Thoracic aorta (tissue), 2 donors: ENCODE data around the gene ACTN1. TPM values are rescaled to one million over a fixed set of nuclear protein-coding genes. Genes with fewer than 3 reads are reported as not detected.

Experiments used
- ATAC-seq: fragments of 150-250 bp; one replicate; pipeline ENCODE4 v1.8.0; 2017; ENCODE audit warnings: low read depth; ENCODE audit not compliant: insufficient number of reproducible peaks, low FRiP score
- DNase-seq: peaks from one replicate; pipeline ENCODE4 v3.0.0-alpha.2; 2020; ENCODE audit warnings: low spot score
- H3K27ac ChIP-seq, 2 donors: fragments of 200-600 bp; sonication (generic); 1 replicate in 1 of 2; 2 replicates in 1 of 2; pipeline ENCODE4 v1.5.1; 2016; ENCODE audit warnings: mild to moderate bottlenecking in 2 of 2, moderate library complexity in 2 of 2
- H3K27me3 ChIP-seq: fragments of 200-600 bp; sonication (generic); replicated peaks from 2 replicates; pipeline ENCODE4 v1.6.0; 2016; ENCODE audit warnings: mild to moderate bottlenecking; ENCODE audit not compliant: insufficient read depth
- H3K36me3 ChIP-seq: fragments of 200-600 bp; sonication (generic); one replicate; pipeline ENCODE4 v1.5.1; 2016
- H3K4me1 ChIP-seq, 2 donors: fragments of 200-600 bp; sonication (generic); 1 replicate in 1 of 2; 2 replicates in 1 of 2; pipeline versions ENCODE4 v1.5.1 to v1.6.0; 2016; ENCODE audit warnings: low read depth in 2 of 2, mild to moderate bottlenecking in 1 of 2; ENCODE audit not compliant: control insufficient read depth in 1 of 2
- H3K4me3 ChIP-seq: fragments of 200-600 bp; sonication (generic); 2 replicates; pipeline ENCODE4 v1.5.1; 2016; ENCODE audit warnings: mild to moderate bottlenecking
- H3K9me3 ChIP-seq: fragments of 200-600 bp; sonication (generic); 2 replicates; pipeline ENCODE4 v1.5.1; 2016
- CTCF ChIP-seq: fragments of 200-600 bp; sonication (generic); IDR thresholded peaks from one replicate; pipeline ENCODE4 v1.5.1; 2019; ENCODE audit warnings: antibody characterized with exemption
- total RNA-seq, 2 donors: library from RNA; depleted of rRNA; stranded (reverse); fragments of >200 nt; gene quantifications; one replicate each; pipeline versions ENCODE4 v1.1.0 to v1.2.3, GENCODE V29; 2016

The ACTN1 gene
- total RNA-seq, 2 donors from 2014 or later = 1,201 to 1,291 TPM

DNA sequence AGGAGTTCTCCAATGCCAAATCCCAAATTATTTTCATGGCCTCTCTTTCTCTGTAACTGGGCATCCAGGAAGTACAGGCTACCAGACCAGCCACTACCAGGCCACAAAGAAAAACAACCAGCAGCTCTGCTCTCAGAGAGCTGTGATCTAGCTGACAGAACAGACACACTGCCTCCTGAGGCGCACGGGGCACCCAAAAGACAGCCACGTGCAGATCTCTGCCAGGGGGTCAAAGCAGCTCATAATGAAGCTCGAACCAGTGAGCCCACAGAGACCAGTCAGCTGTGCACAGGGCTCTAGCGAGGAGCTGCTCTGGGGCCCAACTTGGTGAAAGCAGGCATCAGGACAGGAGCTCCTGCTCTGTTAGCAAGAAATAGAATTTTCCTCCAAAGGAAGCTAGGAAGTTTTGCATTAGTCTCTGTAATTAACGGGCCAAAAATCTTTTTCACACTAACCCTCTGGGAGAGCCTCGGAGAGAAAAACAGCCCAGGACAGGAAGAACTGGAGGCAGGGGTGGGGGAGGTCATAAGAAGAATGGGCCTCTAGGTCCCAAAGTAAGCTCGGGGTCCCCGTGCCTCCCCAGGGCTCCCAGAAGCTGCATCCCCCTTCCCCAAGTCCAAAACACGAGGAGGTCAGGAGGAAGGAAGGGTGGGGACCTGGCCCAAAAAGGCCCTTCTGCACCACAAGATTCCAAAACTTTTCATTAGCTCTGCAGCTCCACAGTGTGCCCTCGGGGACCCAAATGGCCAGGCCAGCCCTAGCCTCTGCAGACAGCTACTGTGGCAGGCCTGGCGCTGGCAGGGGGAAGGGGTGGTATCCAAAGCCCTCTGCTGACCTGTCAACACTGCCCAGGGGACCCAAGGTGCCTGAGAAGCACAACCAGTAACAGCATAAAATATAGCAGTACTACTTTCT lies 30.2 kb downstream of the ACTN1 start:
- Histone ChIP-seq H3K4me1 (peaks cover 75 to 97% of the 10 kb centered on the region in 2 donors), H3K4me3 (peak overlapping the region; percentile 51), H3K27ac (peak overlapping the region; percentile 94 to 97), H3K9me3 (no peaks in the 10 kb centered on the region), H3K36me3 (no peaks in the 10 kb centered on the region), H3K27me3 (no peaks in the 10 kb centered on the region)
- DNase-seq (no peak), ATAC-seq (no peak)
- TF ChIP-seq CTCF = no peak

DNA sequence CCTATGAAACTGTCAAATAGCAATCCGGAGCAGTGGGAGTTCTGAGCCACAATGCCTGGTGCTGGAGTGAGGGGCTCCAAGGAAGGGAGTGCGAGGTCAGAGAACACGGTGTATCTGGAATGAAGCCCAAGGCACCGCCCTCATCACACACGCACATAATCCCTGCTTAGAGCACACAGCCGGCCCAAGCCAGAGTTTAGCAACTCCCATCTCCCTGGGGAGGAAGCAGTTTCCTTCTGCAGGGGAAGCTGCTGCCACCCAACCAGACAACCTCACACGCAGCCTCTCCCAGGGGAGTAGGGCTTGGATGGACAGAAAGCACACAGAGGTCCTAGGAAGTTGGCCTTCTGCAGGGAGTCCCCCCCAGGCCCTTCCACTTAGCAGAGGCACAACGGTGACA lies 31.3 kb downstream of the ACTN1 start:
- DNase-seq = peak; percentile 70
- TF ChIP-seq CTCF = no peak
- Histone ChIP-seq H3K9me3 (no peaks in the 10 kb centered on the region), H3K4me1 (peaks cover 75 to 97% of the 10 kb centered on the region in 2 donors), H3K27me3 (no peaks in the 10 kb centered on the region), H3K27ac (peak overlapping the region; percentile 94 to 97), H3K36me3 (no peaks in the 10 kb centered on the region), H3K4me3 (peak overlapping the region; percentile 51)
- ATAC-seq = peak; percentile 21

DNA sequence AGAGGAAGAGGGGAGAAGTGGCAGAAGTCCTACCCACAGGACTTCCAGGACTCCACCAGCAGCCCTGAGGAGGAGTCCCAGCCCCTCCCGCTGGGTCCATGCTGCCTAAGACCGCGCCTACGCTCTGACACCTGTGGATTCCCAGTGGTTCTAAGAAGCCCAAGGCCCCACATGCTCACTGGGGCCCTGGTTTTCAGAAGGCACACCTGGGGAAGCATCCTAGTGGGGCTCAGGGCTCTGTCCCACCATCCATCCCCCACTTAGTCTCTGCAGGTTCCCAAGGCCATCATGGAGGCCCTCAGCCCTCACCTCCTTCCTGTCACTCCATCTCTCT lies 32.6 kb downstream of the ACTN1 start:
- ATAC-seq (no peak), DNase-seq (no peak)
- TF ChIP-seq CTCF = no peak
- H3K4me1 ChIP-seq = peaks cover 74 to 97% of the 10 kb centered on the region in 2 donors
- H3K27me3 ChIP-seq = no peaks in the 10 kb centered on the region
- H3K4me3 ChIP-seq = peak overlapping the region; percentile 51
- H3K36me3 ChIP-seq = no peaks in the 10 kb centered on the region
- peak overlapping the region; percentile 94 to 97 for H3K27ac ChIP-seq
- H3K9me3 ChIP-seq = no peaks in the 10 kb centered on the region

- H3K9me3 ChIP-seq = no peaks in the 10 kb centered on the region
- peak overlapping the region; percentile 94 to 97 for H3K27ac ChIP-seq
- H3K4me1 ChIP-seq = peaks cover 78 to 97% of the 10 kb centered on the region in 2 donors
- ATAC-seq (no peak), DNase-seq (no peak)
- no peaks in the 10 kb centered on the region for H3K36me3 ChIP-seq
- H3K4me3 ChIP-seq = peak overlapping the region; percentile 51
- no peak for TF ChIP-seq CTCF
- H3K27me3 ChIP-seq = no peaks in the 10 kb centered on the region
Observed at GRCh38 chr14:68945585-68946488, 33.3 kb downstream of the ACTN1 start.

- Histone ChIP-seq H3K4me3 (peak overlapping the region; percentile 51), H3K27ac (peak overlapping the region; percentile 94 to 97), H3K36me3 (no peaks in the 10 kb centered on the region), H3K4me1 (peaks cover 85 to 99% of the 10 kb centered on the region in 2 donors), H3K9me3 (no peaks in the 10 kb centered on the region), H3K27me3 (no peaks in the 10 kb centered on the region)
- DNase-seq (no peak), ATAC-seq (no peak)
- no peak for TF ChIP-seq CTCF
Observed at GRCh38 chr14:68945190-68945584, 33.9 kb downstream of the ACTN1 start.
